ENCODE measurements around the gene MEX3A. TPM values are rescaled to one million over a fixed set of nuclear protein-coding genes. Genes with fewer than 3 reads are reported as not detected.

Gene MEX3A
- total RNA-seq, 3 donors from 2014 or later (not counting 1 experiment from before 2014, with no cell fraction given), result 0.05 to 0.16 (median 0.14) TPM

DNA sequence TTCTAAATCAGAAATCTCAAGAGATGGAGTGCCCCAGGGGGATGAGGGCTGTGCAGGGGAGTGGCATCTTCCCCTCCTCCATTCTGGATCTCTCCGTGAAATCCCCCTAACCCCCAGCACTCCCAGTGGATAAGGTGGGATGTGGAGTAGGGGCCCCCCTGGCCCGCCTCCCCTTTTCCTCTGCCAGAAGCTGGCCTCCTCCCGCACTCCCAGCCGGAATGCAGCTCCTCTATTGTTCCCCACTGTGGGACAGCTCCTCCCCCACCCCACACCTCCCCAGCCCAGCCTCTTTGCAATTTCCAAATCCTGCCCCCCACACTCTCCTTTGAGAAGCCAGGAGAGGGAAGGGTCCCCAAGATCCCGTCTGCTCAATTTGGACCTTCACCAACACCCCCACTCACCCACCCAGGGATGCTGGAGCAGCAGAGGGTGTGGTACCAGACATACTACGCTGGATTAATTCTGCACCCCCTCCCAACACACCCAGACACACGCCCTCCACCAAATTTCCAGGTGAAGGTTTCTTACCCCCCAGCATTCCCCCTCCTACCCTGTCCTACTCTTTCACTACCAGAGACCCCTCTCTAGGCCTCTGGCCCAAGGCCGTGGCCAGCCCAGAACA lies 1.9 kb downstream of the MEX3A start:
- no peaks in the 10 kb centered on the region for H3K36me3 Mint-ChIP-seq
- DNase-seq (no peak), ATAC-seq (no peak)
- H3K9me3 ChIP-seq (ENCODE audit: control insufficient read depth, insufficient read depth, low read length), result no peaks in the 10 kb centered on the region
- peaks cover 0 to 18% of the 10 kb centered on the region in 2 donors for H3K4me1 Mint-ChIP-seq
- H3K27me3 ChIP-seq (ENCODE audit: control insufficient read depth, insufficient read depth, low read length), result peaks cover 15% of the 10 kb centered on the region
- no peaks in the 10 kb centered on the region for H3K36me3 ChIP-seq (ENCODE audit: control insufficient read depth, insufficient read depth, low read length)
- 91% methylated on average over 6 of the region's 8 CpGs for WGBS (ENCODE audit: insufficient coverage)
- no peak overlapping the region for H3K4me3 Mint-ChIP-seq
- intact Hi-C loops (cut with micrococcal nuclease), result no loop called here
- H3K4me3 ChIP-seq (ENCODE audit: low read length), result no peak overlapping the region
- peaks cover 0 to 30% of the 10 kb centered on the region in 2 donors for H3K27me3 Mint-ChIP-seq (ENCODE audit: low read depth in 2 of 2)
- H3K9me3 Mint-ChIP-seq, result no peaks in the 10 kb centered on the region
- no peak overlapping the region for H3K27ac Mint-ChIP-seq
- no peak overlapping the region for H3K27ac ChIP-seq (ENCODE audit: low read length)
- H3K4me1 ChIP-seq (ENCODE audit: control insufficient read depth, insufficient read depth, low read length), result peaks cover 37% of the 10 kb centered on the region
- TF ChIP-seq, protein P1, sequence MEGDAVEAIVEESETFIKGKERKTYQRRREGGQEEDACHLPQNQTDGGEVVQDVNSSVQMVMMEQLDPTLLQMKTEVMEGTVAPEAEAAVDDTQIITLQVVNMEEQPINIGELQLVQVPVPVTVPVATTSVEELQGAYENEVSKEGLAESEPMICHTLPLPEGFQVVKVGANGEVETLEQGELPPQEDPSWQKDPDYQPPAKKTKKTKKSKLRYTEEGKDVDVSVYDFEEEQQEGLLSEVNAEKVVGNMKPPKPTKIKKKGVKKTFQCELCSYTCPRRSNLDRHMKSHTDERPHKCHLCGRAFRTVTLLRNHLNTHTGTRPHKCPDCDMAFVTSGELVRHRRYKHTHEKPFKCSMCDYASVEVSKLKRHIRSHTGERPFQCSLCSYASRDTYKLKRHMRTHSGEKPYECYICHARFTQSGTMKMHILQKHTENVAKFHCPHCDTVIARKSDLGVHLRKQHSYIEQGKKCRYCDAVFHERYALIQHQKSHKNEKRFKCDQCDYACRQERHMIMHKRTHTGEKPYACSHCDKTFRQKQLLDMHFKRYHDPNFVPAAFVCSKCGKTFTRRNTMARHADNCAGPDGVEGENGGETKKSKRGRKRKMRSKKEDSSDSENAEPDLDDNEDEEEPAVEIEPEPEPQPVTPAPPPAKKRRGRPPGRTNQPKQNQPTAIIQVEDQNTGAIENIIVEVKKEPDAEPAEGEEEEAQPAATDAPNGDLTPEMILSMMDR (IDR thresholded peaks at IDR 0.05), result no peak

DNA sequence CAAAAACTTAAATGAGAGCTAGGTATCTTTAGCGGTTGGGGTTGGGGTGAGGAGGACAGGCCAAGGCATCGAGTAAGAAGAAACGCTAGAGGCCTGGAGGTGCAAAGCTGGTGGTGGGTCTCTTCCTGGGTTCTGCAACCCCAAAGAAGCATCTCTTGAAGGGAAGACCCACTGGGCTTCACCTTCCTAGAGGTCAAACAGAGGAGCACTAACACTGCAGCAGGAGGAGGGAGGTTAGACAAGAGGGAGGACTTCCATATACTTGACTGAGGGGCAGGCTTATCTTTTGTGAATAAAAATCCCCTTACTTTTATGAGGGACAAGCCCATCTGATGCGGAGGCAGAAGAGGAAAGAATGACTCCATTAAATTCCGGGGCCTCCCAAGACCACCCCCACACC lies 2.5 kb downstream of the MEX3A start:
- no peak for ATAC-seq
- peaks cover 0 to 28% of the 10 kb centered on the region in 2 donors for H3K27me3 Mint-ChIP-seq (ENCODE audit: low read depth in 2 of 2)
- no peak overlapping the region for H3K27ac ChIP-seq (ENCODE audit: low read length)
- WGBS (ENCODE audit: insufficient coverage), result 90% methylated on average over 5 of the region's 5 CpGs
- no peaks in the 10 kb centered on the region for H3K9me3 ChIP-seq (ENCODE audit: control insufficient read depth, insufficient read depth, low read length)
- no peaks in the 10 kb centered on the region for H3K36me3 ChIP-seq (ENCODE audit: control insufficient read depth, insufficient read depth, low read length)
- intact Hi-C loops (cut with micrococcal nuclease), result no loop called here
- peaks cover 0 to 19% of the 10 kb centered on the region in 2 donors for H3K4me1 Mint-ChIP-seq
- H3K4me3 ChIP-seq (ENCODE audit: low read length), result no peak overlapping the region
- peaks cover 15% of the 10 kb centered on the region for H3K27me3 ChIP-seq (ENCODE audit: control insufficient read depth, insufficient read depth, low read length)
- peaks cover 37% of the 10 kb centered on the region for H3K4me1 ChIP-seq (ENCODE audit: control insufficient read depth, insufficient read depth, low read length)
- no peaks in the 10 kb centered on the region for H3K36me3 Mint-ChIP-seq
- TF ChIP-seq, protein P1 (IDR thresholded peaks at IDR 0.05), result no peak
- H3K27ac Mint-ChIP-seq, result no peak overlapping the region
- peak overlapping the region; percentile 55 for H3K4me3 Mint-ChIP-seq
- no peak for DNase-seq
- H3K9me3 Mint-ChIP-seq, result no peaks in the 10 kb centered on the region

DNA sequence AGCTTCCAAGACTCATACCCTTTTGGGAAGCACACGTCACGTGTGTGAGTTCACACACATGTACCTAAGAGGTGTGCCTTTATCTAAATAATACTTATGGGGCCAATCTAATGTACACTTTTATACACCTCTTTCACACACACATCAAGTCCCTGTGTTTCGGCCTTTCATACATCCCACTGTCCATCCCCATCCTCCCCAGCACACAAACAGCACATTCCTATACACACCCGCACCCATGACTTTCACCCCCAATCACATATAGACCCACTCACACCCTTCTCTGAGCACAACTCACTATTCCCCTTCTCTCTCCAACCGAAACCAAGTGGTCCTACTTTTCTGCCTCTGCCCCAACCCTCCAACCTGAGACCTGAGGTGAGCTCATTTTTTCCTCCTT lies 3.5 kb downstream of the MEX3A start:
- DNase-seq (no peak), ATAC-seq (no peak)
- H3K4me1 ChIP-seq (ENCODE audit: control insufficient read depth, insufficient read depth, low read length), result peaks cover 37% of the 10 kb centered on the region
- intact Hi-C loops (cut with micrococcal nuclease), result no loop called here
- TF ChIP-seq, protein P1 (IDR thresholded peaks at IDR 0.05), result no peak
- H3K4me3 ChIP-seq (ENCODE audit: low read length), result no peak overlapping the region
- H3K27ac ChIP-seq (ENCODE audit: low read length), result no peak overlapping the region
- no peaks in the 10 kb centered on the region for H3K36me3 Mint-ChIP-seq
- H3K4me1 Mint-ChIP-seq, result peaks cover 0 to 19% of the 10 kb centered on the region in 2 donors
- peaks cover 11% of the 10 kb centered on the region for H3K27me3 ChIP-seq (ENCODE audit: control insufficient read depth, insufficient read depth, low read length)
- no peak overlapping the region for H3K27ac Mint-ChIP-seq
- no peaks in the 10 kb centered on the region for H3K9me3 ChIP-seq (ENCODE audit: control insufficient read depth, insufficient read depth, low read length)
- no peaks in the 10 kb centered on the region for H3K36me3 ChIP-seq (ENCODE audit: control insufficient read depth, insufficient read depth, low read length)
- 88% methylated on average over 5 of the region's 5 CpGs for WGBS (ENCODE audit: insufficient coverage)
- H3K9me3 Mint-ChIP-seq, result no peaks in the 10 kb centered on the region
- H3K4me3 Mint-ChIP-seq, result peak overlapping the region; percentile 33
- peaks cover 0 to 25% of the 10 kb centered on the region in 2 donors for H3K27me3 Mint-ChIP-seq (ENCODE audit: low read depth in 2 of 2)

DNA sequence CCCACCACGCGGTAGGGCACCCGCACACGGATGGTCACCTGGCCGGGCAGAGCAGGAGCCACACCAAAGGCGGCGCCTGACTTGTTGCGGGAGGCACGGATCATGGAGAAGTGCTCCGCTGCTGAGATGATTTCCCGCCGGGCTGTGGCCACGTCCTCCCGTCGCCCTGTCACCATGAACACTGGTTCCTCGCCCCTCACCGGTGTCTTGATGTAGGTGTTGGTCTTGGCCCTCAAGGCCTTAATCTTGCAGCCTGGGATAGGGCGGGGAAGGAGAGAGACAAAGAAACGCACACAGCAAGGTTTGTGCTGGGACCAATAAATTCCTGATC lies 4.9 kb downstream of the MEX3A start:
- peak overlapping the region; percentile 73 for H3K4me3 Mint-ChIP-seq
- peaks cover 0 to 16% of the 10 kb centered on the region in 2 donors for H3K27me3 Mint-ChIP-seq (ENCODE audit: low read depth in 2 of 2)
- no peak overlapping the region for H3K27ac ChIP-seq (ENCODE audit: low read length)
- H3K4me1 Mint-ChIP-seq, result peaks cover 0 to 14% of the 10 kb centered on the region in 2 donors
- intact Hi-C loops (cut with micrococcal nuclease), result no loop called here
- 96% methylated on average over 18 of the region's 19 CpGs for WGBS (ENCODE audit: insufficient coverage)
- peaks cover 30% of the 10 kb centered on the region for H3K4me1 ChIP-seq (ENCODE audit: control insufficient read depth, insufficient read depth, low read length)
- TF ChIP-seq, protein P1 (IDR thresholded peaks at IDR 0.05), result no peak
- no peaks in the 10 kb centered on the region for H3K9me3 Mint-ChIP-seq
- DNase-seq (no peak), ATAC-seq (no peak)
- no peaks in the 10 kb centered on the region for H3K36me3 Mint-ChIP-seq
- H3K27me3 ChIP-seq (ENCODE audit: control insufficient read depth, insufficient read depth, low read length), result peaks cover 8% of the 10 kb centered on the region
- H3K27ac Mint-ChIP-seq, result no peak overlapping the region
- H3K36me3 ChIP-seq (ENCODE audit: control insufficient read depth, insufficient read depth, low read length), result no peaks in the 10 kb centered on the region
- H3K4me3 ChIP-seq (ENCODE audit: low read length), result no peak overlapping the region
- H3K9me3 ChIP-seq (ENCODE audit: control insufficient read depth, insufficient read depth, low read length), result no peaks in the 10 kb centered on the region

Measured in natural killer cell (primary cell).